DMS153 treated with DMSO at 0.1 percent for 48 hours (cell line): Measurements from ENCODE around the gene MACROD2.

Source experiments
- DNase-seq: peaks from one replicate; lab custom pipeline; 2025; ENCODE audit not compliant: unreplicated experiment; lab: John Stamatoyannopoulos, UW

Gene MACROD2

GRCh38 chr20:14729390-14729789, 734.1 kb downstream of the MACROD2 start:
- no peak for DNase-seq

- no peak for DNase-seq
Measured at GRCh38 chr20:14732343-14732742, 737.0 kb downstream of the MACROD2 start.

GRCh38 chr20:14732996-14733395, 737.7 kb downstream of the MACROD2 start:
- DNase-seq: no peak

GRCh38 chr20:14740380-14740779, 745.1 kb downstream of the MACROD2 start:
- DNase-seq: no peak

- DNase-seq: no peak
Measured at GRCh38 chr20:14741616-14742015, 746.3 kb downstream of the MACROD2 start.

GRCh38 chr20:14744723-14745122, 749.4 kb downstream of the MACROD2 start:
- no peak for DNase-seq

- DNase-seq: no peak
Measured at GRCh38 chr20:14745830-14746229, 750.5 kb downstream of the MACROD2 start.

- DNase-seq: no peak
Measured at GRCh38 chr20:14751191-14751590, 755.9 kb downstream of the MACROD2 start.

- DNase-seq: no peak
Measured at GRCh38 chr20:14757728-14758127, 762.4 kb downstream of the MACROD2 start.

GRCh38 chr20:14758356-14758755, 763.0 kb downstream of the MACROD2 start:
- DNase-seq: no peak

- DNase-seq: no peak
Measured at GRCh38 chr20:14759979-14760378, 764.7 kb downstream of the MACROD2 start.

GRCh38 chr20:14761903-14762302, 766.6 kb downstream of the MACROD2 start:
- no peak for DNase-seq

GRCh38 chr20:14764511-14765369, 769.4 kb downstream of the MACROD2 start:
- no peak for DNase-seq

- DNase-seq: no peak
Measured at GRCh38 chr20:14765370-14765701, 770.0 kb downstream of the MACROD2 start.

GRCh38 chr20:14773486-14773885, 778.2 kb downstream of the MACROD2 start:
- DNase-seq: no peak

GRCh38 chr20:14775778-14776177, 780.5 kb downstream of the MACROD2 start:
- no peak for DNase-seq

GRCh38 chr20:14777591-14777990, 782.3 kb downstream of the MACROD2 start:
- DNase-seq: no peak

- no peak for DNase-seq
Measured at GRCh38 chr20:14778096-14778495, 782.8 kb downstream of the MACROD2 start.

- no peak for DNase-seq
Measured at GRCh38 chr20:14778875-14779274, 783.6 kb downstream of the MACROD2 start.

GRCh38 chr20:14780508-14780907, 785.2 kb downstream of the MACROD2 start:
- no peak for DNase-seq

GRCh38 chr20:14782731-14783130, 787.4 kb downstream of the MACROD2 start:
- no peak for DNase-seq

- no peak for DNase-seq
Measured at GRCh38 chr20:14783766-14784165, 788.5 kb downstream of the MACROD2 start.
